PFSK-1 (cell line): ENCODE data around the gene HYI.

Experiments used
- POLR2AphosphoS5 ChIP-seq: IDR thresholded peaks from 2 replicates; pipeline ENCODE4 v1.6.1; 2012; ENCODE audit warnings: low read depth, mild to moderate bottlenecking, control low read depth, low read length, moderate library complexity
- REST ChIP-seq, 2 experiments: IDR thresholded peaks; 2 replicates each; pipeline versions ENCODE4 v1.6.1 to v1.8.0; 2011 to 2012; ENCODE audit warnings: low read depth in 2 of 2, low read length in 2 of 2, control low read depth in 1 of 2, inconsistent platforms in 1 of 2, mild to moderate bottlenecking in 1 of 2, moderate library complexity in 1 of 2; ENCODE audit not compliant: insufficient read depth in 1 of 2

DNA sequence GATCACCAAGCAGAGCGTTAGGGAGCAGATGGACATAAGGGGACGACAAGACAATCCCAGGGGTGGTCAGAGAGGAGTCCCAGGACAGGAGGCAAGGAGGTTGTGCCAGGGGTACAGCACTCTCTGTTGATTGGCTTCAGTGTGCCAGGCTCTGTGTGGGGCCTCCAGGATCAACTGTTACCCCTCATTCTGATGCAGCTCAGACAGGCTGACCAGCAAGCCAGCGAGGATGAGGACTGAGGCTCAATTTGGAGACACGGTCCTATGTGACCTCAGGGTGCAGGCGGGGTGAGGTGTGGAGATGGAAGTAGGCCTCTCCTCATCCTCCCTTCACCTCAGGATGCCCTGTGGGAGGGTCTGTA lies 4.0 kb downstream of the HYI start:
- TF ChIP-seq REST (IDR thresholded peaks at IDR 0.05; ENCODE audit: insufficient read depth in 1 of 2, low read depth in 2 of 2, low read length in 2 of 2) (no peak), POLR2AphosphoS5 (no peak)
